ENCODE data around the gene CASKIN2.

DNA sequence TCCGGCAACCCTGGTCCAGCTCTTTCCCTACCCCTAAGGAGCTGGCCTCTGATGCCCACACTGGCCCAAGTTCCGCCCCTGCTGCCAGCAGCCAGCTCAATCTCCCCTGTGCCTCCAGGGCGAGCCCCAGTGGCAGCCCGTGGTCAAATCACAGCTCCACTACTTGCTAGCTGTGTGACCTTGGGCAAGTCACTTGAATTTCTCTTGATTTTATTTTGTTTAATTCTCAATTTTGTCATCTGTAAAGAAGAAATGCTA, 10.3 kb downstream of the CASKIN2 start:
- no peak for TF ChIP-seq POLR2A (IDR thresholded peaks at IDR 0.05)
- TF ChIP-seq, protein P1, sequence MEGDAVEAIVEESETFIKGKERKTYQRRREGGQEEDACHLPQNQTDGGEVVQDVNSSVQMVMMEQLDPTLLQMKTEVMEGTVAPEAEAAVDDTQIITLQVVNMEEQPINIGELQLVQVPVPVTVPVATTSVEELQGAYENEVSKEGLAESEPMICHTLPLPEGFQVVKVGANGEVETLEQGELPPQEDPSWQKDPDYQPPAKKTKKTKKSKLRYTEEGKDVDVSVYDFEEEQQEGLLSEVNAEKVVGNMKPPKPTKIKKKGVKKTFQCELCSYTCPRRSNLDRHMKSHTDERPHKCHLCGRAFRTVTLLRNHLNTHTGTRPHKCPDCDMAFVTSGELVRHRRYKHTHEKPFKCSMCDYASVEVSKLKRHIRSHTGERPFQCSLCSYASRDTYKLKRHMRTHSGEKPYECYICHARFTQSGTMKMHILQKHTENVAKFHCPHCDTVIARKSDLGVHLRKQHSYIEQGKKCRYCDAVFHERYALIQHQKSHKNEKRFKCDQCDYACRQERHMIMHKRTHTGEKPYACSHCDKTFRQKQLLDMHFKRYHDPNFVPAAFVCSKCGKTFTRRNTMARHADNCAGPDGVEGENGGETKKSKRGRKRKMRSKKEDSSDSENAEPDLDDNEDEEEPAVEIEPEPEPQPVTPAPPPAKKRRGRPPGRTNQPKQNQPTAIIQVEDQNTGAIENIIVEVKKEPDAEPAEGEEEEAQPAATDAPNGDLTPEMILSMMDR (IDR thresholded peaks at IDR 0.05): no peak
